Mononuclear cell (primary cell): Measurements from ENCODE around the gene PCGF2. TPM values are rescaled to one million over a fixed set of nuclear protein-coding genes. Genes with fewer than 3 reads are reported as not detected.

Source experiments
- H3K27me3 ChIP-seq: 2 replicates; pipeline ENCODE4 v1.6.0; 2011; ENCODE audit warnings: low read length, control low read depth; ENCODE audit not compliant: insufficient read depth
- H3K4me1 ChIP-seq: 2 replicates; pipeline ENCODE4 v1.5.1; 2011; ENCODE audit warnings: mild to moderate bottlenecking, low read length, control low read depth; ENCODE audit not compliant: insufficient read depth
- H3K4me3 ChIP-seq: 2 replicates; pipeline ENCODE4 v1.5.1; 2011; ENCODE audit warnings: mild to moderate bottlenecking, low read length, moderate library complexity
- H3K9me3 ChIP-seq: 2 replicates; pipeline ENCODE4 v1.5.1; 2011; ENCODE audit warnings: low read depth, mild to moderate bottlenecking, control low read depth, low read length
- total RNA-seq: library from RNA; depleted of rRNA; stranded (reverse); fragments of >200 nt; gene quantifications from one replicate; pipeline ENCODE4 v1.2.3, GENCODE V29; 2012

The PCGF2 gene
- total RNA-seq, 1 donor: not detected

GRCh38 chr17:38746004-38746848, 1.9 kb downstream of the PCGF2 start:
- Histone ChIP-seq H3K4me1 (peaks cover 45% of the 10 kb centered on the region), H3K27me3 (peaks cover 47% of the 10 kb centered on the region), H3K9me3 (no peaks in the 10 kb centered on the region), H3K4me3 (no peak overlapping the region)

- Histone ChIP-seq H3K27me3 (peaks cover 40% of the 10 kb centered on the region), H3K4me1 (peaks cover 38% of the 10 kb centered on the region), H3K4me3 (no peak overlapping the region), H3K9me3 (no peaks in the 10 kb centered on the region)
These were observed 2.6 kb downstream of the PCGF2 start for GRCh38 chr17:38745545-38745944.

- H3K27me3 ChIP-seq: peaks cover 23% of the 10 kb centered on the region
- peaks cover 19% of the 10 kb centered on the region for H3K4me1 ChIP-seq
- H3K4me3 ChIP-seq: no peak overlapping the region
- no peaks in the 10 kb centered on the region for H3K9me3 ChIP-seq
These were observed 4.5 kb downstream of the PCGF2 start for GRCh38 chr17:38743556-38744171.

DNA sequence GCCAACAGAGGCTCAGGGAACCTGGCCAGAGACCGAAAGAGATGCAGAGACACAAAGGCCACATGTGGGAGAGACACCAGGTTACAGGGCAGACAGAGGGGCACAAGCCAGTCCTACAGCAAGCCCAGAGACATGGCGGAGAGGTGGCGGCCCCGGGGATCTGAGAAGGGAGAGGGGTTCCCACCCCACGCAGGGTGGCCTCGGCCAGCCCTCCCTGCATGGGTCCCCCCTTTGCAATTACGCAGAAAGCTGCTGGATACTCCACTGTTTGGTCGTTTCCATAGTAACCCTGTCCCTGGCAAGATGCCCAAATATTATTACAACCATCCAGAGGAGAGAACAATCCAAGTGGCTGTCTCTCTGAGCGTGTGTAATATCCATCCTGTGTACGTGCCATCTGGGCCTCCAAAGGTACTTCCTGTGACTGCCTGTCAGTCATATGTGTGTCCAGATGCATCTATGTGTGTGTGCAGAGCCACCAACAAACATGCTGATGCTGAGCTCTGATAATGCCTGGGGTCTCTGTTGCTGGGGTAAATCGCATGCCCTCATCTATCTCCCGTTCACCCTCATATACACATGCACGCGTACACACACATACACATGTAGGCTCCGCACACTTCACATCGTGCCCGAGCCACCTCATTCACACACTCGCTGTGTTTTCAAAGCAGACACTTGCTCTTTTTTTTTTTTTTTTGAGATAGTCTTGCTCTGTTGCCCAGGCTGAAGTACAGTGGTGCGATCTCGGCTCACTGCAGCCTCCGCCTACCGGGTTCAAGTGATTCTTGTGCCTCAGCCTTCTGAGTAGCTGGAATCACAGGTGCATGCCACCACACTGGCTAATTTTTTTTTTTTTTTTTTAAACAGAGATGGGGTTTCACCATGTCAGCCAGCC, 5.5 kb downstream of the PCGF2 start:
- Histone ChIP-seq H3K4me3 (no peak overlapping the region), H3K4me1 (peaks cover 12% of the 10 kb centered on the region), H3K27me3 (peaks cover 17% of the 10 kb centered on the region), H3K9me3 (no peaks in the 10 kb centered on the region)

DNA sequence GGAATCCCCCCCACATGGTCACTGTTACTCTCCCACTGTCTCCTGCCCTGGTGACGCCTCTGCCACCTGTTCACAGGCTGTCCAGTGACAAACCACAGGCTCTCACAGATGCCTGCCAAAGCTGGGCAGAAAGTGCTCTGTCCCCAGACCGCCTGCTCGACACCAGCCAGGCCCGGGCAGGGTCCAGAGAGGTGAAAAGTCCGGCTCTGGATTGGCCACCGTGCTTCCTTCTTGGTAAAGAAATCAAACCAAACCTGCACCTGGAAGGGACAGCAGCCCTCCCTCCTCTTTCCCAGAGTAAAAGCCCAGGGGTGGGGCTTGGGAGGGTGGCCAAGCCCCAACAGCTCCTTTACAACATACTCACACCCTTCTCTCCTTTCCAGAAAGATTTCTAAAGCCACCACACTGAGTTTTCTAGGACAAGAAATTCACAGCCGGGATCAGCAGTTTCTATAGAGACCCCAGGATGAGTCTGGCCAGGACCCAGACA, 6.2 kb downstream of the PCGF2 start:
- H3K4me1 ChIP-seq: peaks cover 7% of the 10 kb centered on the region
- H3K27me3 ChIP-seq: peaks cover 14% of the 10 kb centered on the region
- H3K4me3 ChIP-seq: no peak overlapping the region
- no peaks in the 10 kb centered on the region for H3K9me3 ChIP-seq

DNA sequence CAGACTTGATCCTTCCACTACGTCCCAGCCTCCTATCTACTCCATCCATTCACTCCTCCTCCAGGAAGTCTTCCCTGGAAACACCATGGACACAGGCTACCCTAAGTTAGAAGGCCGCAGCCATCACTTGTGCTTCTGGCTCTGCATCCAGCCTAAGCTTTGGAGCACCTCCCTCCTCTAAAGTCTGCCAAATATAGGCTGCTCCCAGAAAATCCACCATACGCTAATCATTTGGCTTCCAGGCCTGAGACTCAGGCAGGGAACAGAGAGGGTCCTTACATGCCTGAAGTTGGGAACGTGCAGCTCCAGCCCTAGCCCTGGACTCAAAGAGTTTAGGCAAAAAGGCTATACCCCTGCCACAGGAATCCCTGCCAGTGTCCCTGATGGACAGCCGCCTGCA, 6.7 kb downstream of the PCGF2 start:
- Histone ChIP-seq H3K27me3 (peaks cover 9% of the 10 kb centered on the region), H3K4me1 (peaks cover 2% of the 10 kb centered on the region), H3K9me3 (no peaks in the 10 kb centered on the region), H3K4me3 (no peak overlapping the region)

DNA sequence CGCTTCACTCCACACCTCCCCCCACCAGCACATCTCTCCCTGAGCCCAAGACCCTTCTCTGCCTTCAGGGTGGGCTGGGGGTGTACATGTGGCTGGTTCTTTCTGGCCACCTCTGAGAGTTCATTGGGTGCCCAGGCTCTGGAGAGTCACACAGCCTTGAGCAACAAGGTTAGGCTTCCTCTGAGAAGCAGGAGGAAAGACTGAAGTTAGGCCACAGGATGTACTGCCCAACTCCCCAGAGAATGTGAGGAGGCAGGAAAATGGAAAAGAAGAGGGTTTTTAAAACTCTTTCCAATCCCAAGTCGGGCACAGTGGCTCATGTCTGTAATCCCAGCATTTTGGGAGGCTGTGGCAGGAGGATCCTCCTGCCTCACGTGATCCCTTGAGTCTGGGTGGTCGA, 7.3 kb downstream of the PCGF2 start:
- Histone ChIP-seq H3K4me1 (no peaks in the 10 kb centered on the region), H3K4me3 (no peak overlapping the region), H3K9me3 (no peaks in the 10 kb centered on the region), H3K27me3 (peaks cover 3% of the 10 kb centered on the region)

- Histone ChIP-seq H3K9me3 (no peaks in the 10 kb centered on the region), H3K27me3 (no peaks in the 10 kb centered on the region), H3K4me3 (no peak overlapping the region), H3K4me1 (no peaks in the 10 kb centered on the region)
These were observed 8.1 kb downstream of the PCGF2 start for GRCh38 chr17:38740044-38740443.

DNA sequence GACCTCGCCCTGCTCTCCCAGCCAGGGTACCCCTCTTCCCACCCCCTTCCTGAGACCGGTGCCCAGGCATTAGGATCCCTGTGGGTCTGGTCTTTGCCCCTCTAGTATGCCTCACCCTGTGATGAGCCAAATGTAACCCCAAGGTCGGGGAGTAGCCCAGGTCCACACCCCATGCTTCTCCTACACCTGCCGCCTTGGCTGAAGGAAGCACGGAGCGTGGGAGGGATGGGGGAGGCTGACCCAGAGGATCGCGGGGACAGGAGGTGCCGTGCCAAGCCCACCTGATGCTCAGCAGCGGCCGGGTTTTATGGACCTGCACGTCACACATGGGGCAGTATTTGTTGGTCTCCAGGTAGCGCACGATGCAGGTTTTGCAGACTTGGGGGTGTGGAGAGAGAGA, 8.8 kb downstream of the PCGF2 start:
- Histone ChIP-seq H3K27me3 (no peaks in the 10 kb centered on the region), H3K4me3 (no peak overlapping the region), H3K9me3 (no peaks in the 10 kb centered on the region), H3K4me1 (no peaks in the 10 kb centered on the region)

GRCh38 chr17:38738686-38739085, 9.4 kb downstream of the PCGF2 start:
- Histone ChIP-seq H3K4me3 (no peak overlapping the region), H3K9me3 (no peaks in the 10 kb centered on the region), H3K27me3 (no peaks in the 10 kb centered on the region), H3K4me1 (no peaks in the 10 kb centered on the region)

DNA sequence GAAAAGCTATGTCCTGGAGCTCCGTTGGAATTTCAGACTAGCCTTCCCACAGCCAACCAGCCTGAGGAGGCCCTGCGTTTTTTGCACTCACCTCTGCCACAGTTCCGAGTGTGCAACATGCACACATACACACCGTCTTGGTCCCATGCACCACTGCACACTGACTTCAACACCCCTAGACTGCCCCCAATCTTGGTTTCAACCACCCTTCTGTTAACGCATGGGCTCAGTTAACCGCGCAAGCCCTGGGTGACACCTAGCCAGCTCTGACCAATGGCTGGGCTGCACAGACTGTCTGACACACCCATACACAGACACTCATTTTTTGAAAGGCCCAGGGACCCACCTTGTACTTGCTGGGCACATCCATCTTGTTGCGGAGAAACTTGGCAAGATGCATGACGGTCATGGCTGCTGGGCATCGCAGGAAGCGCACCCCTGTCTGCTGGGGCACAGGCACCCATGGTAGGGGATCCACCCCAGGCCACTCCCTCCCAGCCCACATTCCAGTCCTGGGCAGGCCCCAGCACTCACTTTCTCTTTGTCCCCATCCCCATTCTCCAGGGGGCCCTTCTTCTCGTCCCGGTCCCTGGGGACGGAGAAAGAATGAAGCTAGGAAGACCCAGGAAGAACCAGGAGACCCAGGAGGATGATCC, 10.0 kb downstream of the PCGF2 start:
- no peaks in the 10 kb centered on the region for H3K27me3 ChIP-seq
- H3K9me3 ChIP-seq: no peaks in the 10 kb centered on the region
- H3K4me3 ChIP-seq: no peak overlapping the region

DNA sequence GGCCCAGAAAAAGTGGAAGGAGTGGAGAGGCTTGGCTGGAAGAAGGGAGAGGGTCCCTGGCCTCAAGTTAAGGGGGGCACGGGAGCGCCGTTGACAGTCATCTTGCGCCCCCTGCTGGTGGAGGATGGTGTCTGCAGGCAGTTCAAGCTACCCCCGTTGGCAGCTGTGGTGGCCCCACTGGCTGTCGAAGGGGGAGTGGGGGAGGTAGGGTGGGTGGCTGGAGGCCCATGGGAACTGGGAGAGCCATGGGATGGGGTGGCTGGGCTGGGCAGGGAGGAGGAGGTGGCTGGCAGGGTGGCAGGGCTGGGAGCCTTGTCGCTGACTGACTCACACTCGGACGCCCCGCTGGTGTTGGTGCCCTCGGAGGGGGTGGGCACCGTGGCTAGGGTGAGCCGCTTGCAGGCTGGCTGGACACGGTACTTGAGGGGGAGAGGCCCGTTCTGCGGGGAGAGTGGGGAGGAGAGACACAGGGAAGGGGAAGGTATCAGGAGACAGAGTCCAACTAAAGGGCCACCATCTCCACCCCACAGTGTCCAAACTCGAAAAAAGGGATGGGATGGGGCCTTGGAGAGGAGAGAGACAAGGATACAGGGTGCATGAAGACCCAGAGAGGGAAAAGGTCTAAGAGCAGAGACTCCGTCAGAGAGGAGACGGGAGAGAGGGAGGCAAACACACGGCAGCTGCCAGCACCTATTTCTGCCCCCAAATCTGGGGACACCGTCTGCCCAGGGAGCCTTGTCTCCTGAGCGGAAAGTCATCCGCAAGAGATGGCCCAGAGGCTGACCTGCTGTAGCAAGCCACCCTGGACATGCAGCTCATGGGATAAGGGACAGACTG, 12.8 kb downstream of the PCGF2 start:
- Histone ChIP-seq H3K4me1 (peaks cover 18% of the 10 kb centered on the region), H3K27me3 (no peaks in the 10 kb centered on the region), H3K9me3 (no peaks in the 10 kb centered on the region), H3K4me3 (no peak overlapping the region)

More for the DNA sequence above, 10.0 kb downstream of the PCGF2 start:
- no peaks in the 10 kb centered on the region for H3K4me1 ChIP-seq

- Histone ChIP-seq H3K27me3 (no peaks in the 10 kb centered on the region), H3K4me3 (no peak overlapping the region), H3K9me3 (no peaks in the 10 kb centered on the region), H3K4me1 (peaks cover 25% of the 10 kb centered on the region)
These were observed 13.9 kb downstream of the PCGF2 start for GRCh38 chr17:38733982-38734973.
